ENCODE measurements around the gene SMARCC2. TPM values are rescaled to one million over a fixed set of nuclear protein-coding genes. Genes with fewer than 3 reads are reported as not detected.

Gene SMARCC2
- polyA plus RNA-seq, 3 donors = 22.2 to 63.7 (median 43.5) TPM

DNA sequence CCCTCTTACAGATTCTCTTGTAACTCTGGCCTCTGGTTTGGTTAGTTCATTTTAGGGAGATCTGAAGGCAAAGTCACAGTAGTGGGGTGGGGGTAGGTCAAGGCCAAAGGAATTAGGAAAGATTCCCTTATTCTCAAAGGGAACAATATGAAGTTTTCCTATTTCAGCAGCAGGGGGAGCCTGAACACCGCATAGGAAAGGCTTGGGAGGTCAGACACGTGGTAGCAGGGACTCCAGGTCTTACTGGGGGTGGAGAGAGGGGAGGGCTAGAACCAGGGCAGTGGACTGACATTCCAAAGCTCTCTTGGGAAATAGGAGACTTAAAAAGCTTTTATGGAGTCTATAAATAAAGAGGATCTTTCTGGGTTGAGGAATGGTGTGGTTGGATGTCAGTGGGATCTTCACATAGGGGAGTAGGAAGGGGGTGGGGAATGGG lies 69.9 kb downstream of the SMARCC2 start:
- H3K27ac Mint-ChIP-seq = peak overlapping the region; percentile 96 to 100 (median 99)
- 0% methylated on average over 2 of the region's 2 CpGs for WGBS (ENCODE audit: insufficient coverage)
- Histone ChIP-seq H3K27me3 (ENCODE audit: control insufficient read depth in 2 of 2, insufficient read depth in 2 of 2, low read length in 2 of 2) (no peaks in the 10 kb centered on the region), H3K36me3 (replicated peaks in 1 of 2; ENCODE audit: control insufficient read depth in 1 of 2, insufficient read depth in 2 of 2, low read length in 2 of 2) (peaks cover 16 to 31% of the 10 kb centered on the region in 2 donors), H4K20me1 (ENCODE audit: insufficient read depth, low read length) (peaks cover 28% of the 10 kb centered on the region), H3K79me2 (ENCODE audit: insufficient read depth, low read length) (peaks cover 75% of the 10 kb centered on the region), H3K27ac (ENCODE audit: low read depth in 1 of 2, low read length in 2 of 2) (peak overlapping the region in 1 of 2 donors; percentile 98), H3K4me1 (ENCODE audit: control insufficient read depth in 1 of 2, insufficient read depth in 2 of 2, low read length in 2 of 2) (peaks cover 36 to 48% of the 10 kb centered on the region in 2 donors), H3K9me3 (replicated peaks in 1 of 2; ENCODE audit: control insufficient read depth in 1 of 2, insufficient read depth in 1 of 2, low read length in 2 of 2) (no peaks in the 10 kb centered on the region), H3K9ac (ENCODE audit: insufficient read depth, low read length, poor library complexity, severe bottlenecking) (no peak overlapping the region), H2AFZ (ENCODE audit: insufficient read depth, low read depth, low read length, poor library complexity, severe bottlenecking) (no peak overlapping the region), H3K4me2 (replicated peaks; ENCODE audit: extremely low read depth, low read length, poor library complexity, severe bottlenecking) (peak overlapping the region; percentile 85), H3K4me3 (replicated peaks in 1 of 3; ENCODE audit: low read depth in 2 of 3, low read length in 3 of 3) (peak overlapping the region in 1 of 3 experiments; percentile 97)
- intact Hi-C loops (cut with micrococcal nuclease) = loop anchor here (2.0 to 10.0 kb wide), 7 partner anchors 33 to 295 kb away; partner anchors contain the start of genes RPS26 (in 2 of the 2), DNAJC14 (in 1 of the 2), MYL6 (in 1 of the 2) and MYL6B (in 1 of the 2)
- H3K4me3 Mint-ChIP-seq = peak overlapping the region; percentile 79 to 95
- H3K36me3 Mint-ChIP-seq = peaks cover 31 to 41% of the 10 kb centered on the region in 2 donors
- peak; percentile 68 to 85 (median 85) for DNase-seq
- H3K4me1 Mint-ChIP-seq = peaks cover 50% of the 10 kb centered on the region
- TF ChIP-seq, protein P1, sequence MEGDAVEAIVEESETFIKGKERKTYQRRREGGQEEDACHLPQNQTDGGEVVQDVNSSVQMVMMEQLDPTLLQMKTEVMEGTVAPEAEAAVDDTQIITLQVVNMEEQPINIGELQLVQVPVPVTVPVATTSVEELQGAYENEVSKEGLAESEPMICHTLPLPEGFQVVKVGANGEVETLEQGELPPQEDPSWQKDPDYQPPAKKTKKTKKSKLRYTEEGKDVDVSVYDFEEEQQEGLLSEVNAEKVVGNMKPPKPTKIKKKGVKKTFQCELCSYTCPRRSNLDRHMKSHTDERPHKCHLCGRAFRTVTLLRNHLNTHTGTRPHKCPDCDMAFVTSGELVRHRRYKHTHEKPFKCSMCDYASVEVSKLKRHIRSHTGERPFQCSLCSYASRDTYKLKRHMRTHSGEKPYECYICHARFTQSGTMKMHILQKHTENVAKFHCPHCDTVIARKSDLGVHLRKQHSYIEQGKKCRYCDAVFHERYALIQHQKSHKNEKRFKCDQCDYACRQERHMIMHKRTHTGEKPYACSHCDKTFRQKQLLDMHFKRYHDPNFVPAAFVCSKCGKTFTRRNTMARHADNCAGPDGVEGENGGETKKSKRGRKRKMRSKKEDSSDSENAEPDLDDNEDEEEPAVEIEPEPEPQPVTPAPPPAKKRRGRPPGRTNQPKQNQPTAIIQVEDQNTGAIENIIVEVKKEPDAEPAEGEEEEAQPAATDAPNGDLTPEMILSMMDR (IDR thresholded peaks at IDR 0.05) = peak; percentile 86
- H3K9me3 Mint-ChIP-seq = no peaks in the 10 kb centered on the region
- H3K27me3 Mint-ChIP-seq (ENCODE audit: low read depth in 3 of 3) = no peaks in the 10 kb centered on the region

DNA sequence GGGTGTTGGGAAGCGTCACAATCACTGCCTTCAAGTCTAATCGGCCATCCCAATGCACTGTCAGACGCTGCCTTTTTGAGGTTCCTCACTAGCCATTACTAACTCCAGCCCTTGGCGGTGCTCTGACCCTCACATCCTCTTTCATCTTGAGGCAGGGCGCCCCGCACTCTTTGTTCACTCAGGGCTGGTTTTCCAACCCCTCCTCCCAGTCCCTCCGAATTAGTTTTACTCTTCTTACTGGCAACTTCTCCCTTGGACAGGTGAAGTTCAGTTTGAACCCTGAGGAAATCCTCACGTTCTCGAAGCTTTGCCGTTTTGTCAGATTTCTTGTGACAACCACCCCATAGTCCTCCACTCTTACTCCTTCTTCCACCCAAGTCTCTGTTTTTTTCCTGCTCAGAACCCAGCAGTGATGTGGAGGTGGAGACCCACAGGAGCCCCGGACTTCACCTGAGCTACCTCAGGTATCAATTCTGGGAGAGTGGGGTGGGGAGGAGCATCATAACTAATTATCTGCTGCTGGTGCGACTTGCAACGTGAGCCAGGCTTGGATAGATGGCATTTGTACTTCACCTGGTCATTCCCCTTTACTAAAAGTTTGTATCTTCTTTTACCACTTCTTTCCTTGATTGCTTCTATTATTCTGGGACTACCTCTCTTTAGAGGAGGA lies 70.5 kb downstream of the SMARCC2 start:
- Mint-ChIP-seq H3K27ac (peak overlapping the region; percentile 96 to 100 (median 99)), H3K27me3 (ENCODE audit: low read depth in 3 of 3) (no peaks in the 10 kb centered on the region), H3K36me3 (peaks cover 28 to 39% of the 10 kb centered on the region in 2 donors), H3K9me3 (no peaks in the 10 kb centered on the region), H3K4me1 (peaks cover 46% of the 10 kb centered on the region), H3K4me3 (peak overlapping the region; percentile 95 to 98)
- Histone ChIP-seq H4K20me1 (ENCODE audit: insufficient read depth, low read length) (peaks cover 28% of the 10 kb centered on the region), H3K9ac (ENCODE audit: insufficient read depth, low read length, poor library complexity, severe bottlenecking) (peak overlapping the region; percentile 84), H3K4me3 (replicated peaks in 1 of 3; ENCODE audit: low read depth in 2 of 3, low read length in 3 of 3) (peak overlapping the region; percentile 49 to 97 (median 89)), H3K36me3 (replicated peaks in 1 of 2; ENCODE audit: control insufficient read depth in 1 of 2, insufficient read depth in 2 of 2, low read length in 2 of 2) (peaks cover 16 to 31% of the 10 kb centered on the region in 2 donors), H3K4me2 (replicated peaks; ENCODE audit: extremely low read depth, low read length, poor library complexity, severe bottlenecking) (peak overlapping the region; percentile 85), H3K4me1 (ENCODE audit: control insufficient read depth in 1 of 2, insufficient read depth in 2 of 2, low read length in 2 of 2) (peaks cover 33 to 42% of the 10 kb centered on the region in 2 donors), H2AFZ (ENCODE audit: insufficient read depth, low read depth, low read length, poor library complexity, severe bottlenecking) (peak overlapping the region; percentile 68), H3K79me2 (ENCODE audit: insufficient read depth, low read length) (peaks cover 70% of the 10 kb centered on the region), H3K27me3 (ENCODE audit: control insufficient read depth in 2 of 2, insufficient read depth in 2 of 2, low read length in 2 of 2) (no peaks in the 10 kb centered on the region), H3K27ac (ENCODE audit: low read depth in 1 of 2, low read length in 2 of 2) (peak overlapping the region; percentile 92 to 98), H3K9me3 (replicated peaks in 1 of 2; ENCODE audit: control insufficient read depth in 1 of 2, insufficient read depth in 1 of 2, low read length in 2 of 2) (no peaks in the 10 kb centered on the region)
- WGBS (ENCODE audit: insufficient coverage) = 6% methylated on average over 12 of the region's 13 CpGs
- TF ChIP-seq, protein P1 (IDR thresholded peaks at IDR 0.05) = no peak
- peak in 2 of 3 donors; percentile 69 to 80 for DNase-seq
- intact Hi-C loops (cut with micrococcal nuclease) = loop anchor here (2.0 to 10.0 kb wide), 7 partner anchors 33 to 294 kb away; partner anchors contain the start of genes RPS26 (in 2 of the 2), DNAJC14 (in 1 of the 2), MYL6 (in 1 of the 2) and MYL6B (in 1 of the 2)

Data from CD14-positive monocyte (primary cell).